Kidney (tissue), 22 donors: ENCODE results near the gene CTTNBP2NL. TPM values are rescaled to one million over a fixed set of nuclear protein-coding genes. Genes with fewer than 3 reads are reported as not detected.
A peak's percentile ranks its signal among the peaks of the same experiment; 100 is the strongest.

Experiments used
- DNase-seq, 5 donors: peaks; one replicate each; pipeline ENCODE4 v3.0.0-alpha.2; 2013 to 2020
- FAIRE-seq: peaks from 2 replicates; lab custom pipeline; 2012; peaks lifted over from hg19 to GRCh38; lab: Jason Lieb, UNC
- H3K27ac ChIP-seq, 2 donors: one replicate each; pipeline ENCODE4 v1.7.0; 2013; ENCODE audit warnings: low read depth in 2 of 2, low read length in 2 of 2, inconsistent platforms in 1 of 2
- H3K27me3 ChIP-seq: one replicate; pipeline ENCODE4 v1.7.1; 2013; ENCODE audit warnings: low read length, inconsistent platforms; ENCODE audit not compliant: control insufficient read depth, insufficient read depth
- H3K36me3 ChIP-seq, 3 donors: one replicate each; pipeline versions ENCODE4 v1.7.0 to v1.7.1; 2013; ENCODE audit warnings: low read length in 3 of 3, control low read depth in 1 of 3, inconsistent platforms in 1 of 3; ENCODE audit not compliant: insufficient read depth in 3 of 3, control insufficient read depth in 2 of 3
- H3K4me1 ChIP-seq, 3 donors: one replicate each; pipeline versions ENCODE4 v1.7.0 to v1.7.1; 2013; ENCODE audit warnings: low read length in 3 of 3, inconsistent platforms in 1 of 3, low read depth in 1 of 3; ENCODE audit not compliant: control insufficient read depth in 2 of 3, insufficient read depth in 2 of 3
- H3K4me3 ChIP-seq, 3 donors: one replicate each; pipeline versions ENCODE4 v1.7.0 to v1.8.1; 2013; ENCODE audit warnings: low read length in 3 of 3, control low read depth in 1 of 3, inconsistent platforms in 1 of 3
- H3K9ac ChIP-seq, 3 donors: one replicate each; pipeline versions ENCODE4 v1.7.0 to v1.7.1; 2013; ENCODE audit warnings: low read length in 3 of 3, control low read depth in 1 of 3, inconsistent platforms in 1 of 3
- H3K9me3 ChIP-seq, 3 donors: one replicate each; pipeline versions ENCODE4 v1.7.0 to v1.7.1; 2013; ENCODE audit warnings: low read length in 3 of 3, control low read depth in 1 of 3, inconsistent platforms in 1 of 3; ENCODE audit not compliant: control insufficient read depth in 2 of 3, insufficient read depth in 1 of 3
- intact Hi-C: fragments of 100-400 bp; cut with DNase I; formaldehyde crosslinking; loops from one replicate; pipeline ENCODE4 v1.11.1; 2022
- long read RNA-seq, 10 donors: library from polyadenylated mRNA in 1 of 10; unstranded in 1 of 10; transcript quantifications; one replicate each; pipeline ENCODE4 v2.0.0 and lab custom pipeline, GENCODE V29; 2021 to 2026
- polyA plus RNA-seq: library from polyadenylated mRNA; stranded (reverse); fragments of 350-450 nt; fragmentation: Illumina TruSeq; extraction: RNeasy Lipid Tissue Mini Kit (QIAGEN cat#74804); gene quantifications from one replicate; pipeline ENCODE4 v1.2.3, GENCODE V29; 2014; ENCODE audit warnings: low read depth, low replicate concordance; ENCODE audit not compliant: insufficient read depth
- total RNA-seq: library from RNA; stranded (reverse); fragmentation: NEBNext Ultra II Directional; extraction: Animal tissue kit (Norgen Biotek cat#: 25700); gene quantifications from one replicate; pipeline ENCODE4 v1.2.1, GENCODE V29; 2021
- TF ChIP-seq, protein P1 (sequence below): IDR thresholded peaks from 3 replicates; pipeline ENCODE4 v1.5.1; 2012; ENCODE audit warnings: mild to moderate bottlenecking, moderate library complexity, borderline replicate concordance; ENCODE audit not compliant: insufficient read depth; ENCODE audit errors: extremely low read depth
- donor health status: control.
- donor health status: control.
- donor health status: control.
- donor health status: control.
- donor health status: control.
- donor health status: DM: yes; HTN: yes; CAD: no.
- donor health status: Normal renal cell carcinoma (clear cell type).

CTTNBP2NL gene, protein sequence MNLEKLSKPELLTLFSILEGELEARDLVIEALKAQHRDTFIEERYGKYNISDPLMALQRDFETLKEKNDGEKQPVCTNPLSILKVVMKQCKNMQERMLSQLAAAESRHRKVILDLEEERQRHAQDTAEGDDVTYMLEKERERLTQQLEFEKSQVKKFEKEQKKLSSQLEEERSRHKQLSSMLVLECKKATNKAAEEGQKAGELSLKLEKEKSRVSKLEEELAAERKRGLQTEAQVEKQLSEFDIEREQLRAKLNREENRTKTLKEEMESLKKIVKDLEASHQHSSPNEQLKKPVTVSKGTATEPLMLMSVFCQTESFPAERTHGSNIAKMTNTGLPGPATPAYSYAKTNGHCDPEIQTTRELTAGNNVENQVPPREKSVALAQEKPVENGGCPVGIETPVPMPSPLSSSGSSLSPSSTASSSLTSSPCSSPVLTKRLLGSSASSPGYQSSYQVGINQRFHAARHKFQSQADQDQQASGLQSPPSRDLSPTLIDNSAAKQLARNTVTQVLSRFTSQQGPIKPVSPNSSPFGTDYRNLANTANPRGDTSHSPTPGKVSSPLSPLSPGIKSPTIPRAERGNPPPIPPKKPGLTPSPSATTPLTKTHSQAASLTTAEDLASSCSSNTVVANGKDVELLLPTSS
- 65.4 TPM for total RNA-seq
- 6.7 TPM for polyA plus RNA-seq
- long read RNA-seq, donor 1, full-length matches to known transcripts: 8 of 8 reads
- long read RNA-seq, donor 1, partial matches to known transcripts: 0 of 8 reads
- long read RNA-seq, donor 1, other reads (novel, unspliced or antisense): 0 of 8 reads
- long read RNA-seq, donor 2, full-length matches to known transcripts: 22 of 22 reads
- long read RNA-seq, donor 2, partial matches to known transcripts: 0 of 22 reads
- long read RNA-seq, donor 2, other reads (novel, unspliced or antisense): 0 of 22 reads
- long read RNA-seq, donor 3, full-length matches to known transcripts: 14 of 26 reads
- long read RNA-seq, donor 3, partial matches to known transcripts: 12 of 26 reads
- long read RNA-seq, donor 3, other reads (novel, unspliced or antisense): 0 of 26 reads
- long read RNA-seq, donor 4, full-length matches to known transcripts: 10 of 20 reads
- long read RNA-seq, donor 4, partial matches to known transcripts: 10 of 20 reads
- long read RNA-seq, donor 4, other reads (novel, unspliced or antisense): 0 of 20 reads
- long read RNA-seq, donor 5: 0 reads
- long read RNA-seq, donor 6, full-length matches to known transcripts: 18 of 23 reads
- long read RNA-seq, donor 6, partial matches to known transcripts: 5 of 23 reads
- long read RNA-seq, donor 6, other reads (novel, unspliced or antisense): 0 of 23 reads
- long read RNA-seq, donor 7, full-length matches to known transcripts: 6 of 16 reads
- long read RNA-seq, donor 7, partial matches to known transcripts: 4 of 16 reads
- long read RNA-seq, donor 7, other reads (novel, unspliced or antisense): 6 of 16 reads
- long read RNA-seq, donor 8, full-length matches to known transcripts: 6 of 6 reads
- long read RNA-seq, donor 8, partial matches to known transcripts: 0 of 6 reads
- long read RNA-seq, donor 8, other reads (novel, unspliced or antisense): 0 of 6 reads
- long read RNA-seq, donor 9, full-length matches to known transcripts: 3 of 3 reads
- long read RNA-seq, donor 9, partial matches to known transcripts: 0 of 3 reads
- long read RNA-seq, donor 9, other reads (novel, unspliced or antisense): 0 of 3 reads
- long read RNA-seq, donor 10, full-length matches to known transcripts: 8 of 28 reads
- long read RNA-seq, donor 10, partial matches to known transcripts: 20 of 28 reads
- long read RNA-seq, donor 10, other reads (novel, unspliced or antisense): 0 of 28 reads

DNA sequence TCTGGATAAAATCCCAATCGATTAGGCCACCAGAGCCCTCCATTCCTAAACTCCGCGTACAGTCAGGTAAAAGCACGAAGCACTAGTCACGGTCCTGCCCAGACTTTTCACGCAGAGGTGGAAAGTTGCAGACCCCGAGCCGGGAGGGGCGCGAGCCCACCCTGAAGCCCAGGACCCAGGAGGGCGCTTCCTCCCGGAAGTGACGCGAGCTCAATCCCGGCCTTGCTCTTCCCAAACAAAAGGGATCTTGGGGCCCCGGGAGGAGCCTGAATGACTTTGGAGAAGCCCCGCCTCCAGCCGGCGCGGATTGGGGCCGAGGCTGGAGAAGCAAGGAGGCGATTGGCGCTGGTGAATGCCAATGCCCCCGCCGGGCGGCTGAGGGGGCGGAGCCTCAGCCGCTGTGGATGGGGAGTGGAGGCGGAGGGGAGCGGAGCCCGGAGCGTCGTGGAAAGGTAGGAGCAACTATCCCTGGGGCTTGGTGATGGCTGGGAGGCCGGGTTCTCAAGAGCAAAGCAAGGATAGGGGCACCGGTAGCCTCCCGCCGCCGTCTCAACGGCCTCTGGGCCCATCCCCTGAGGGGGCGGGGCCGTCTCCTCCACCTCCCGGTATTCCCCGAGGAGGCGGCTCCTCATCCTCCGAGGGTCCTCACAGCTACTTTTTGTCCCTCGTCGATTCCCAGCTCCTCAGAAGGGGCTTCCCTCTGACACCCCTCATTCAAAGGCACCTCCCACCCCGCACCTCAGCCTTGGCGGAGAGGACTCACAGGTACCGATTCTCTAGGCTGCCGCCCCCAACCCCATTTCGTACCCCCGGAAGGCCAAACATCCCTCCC, at the start of gene CTTNBP2NL:
Gene CTTNBP2NL, plus strand, starts transcription at position 394 of the 832 bp plus-strand sequence. CDS start 19,952 bp downstream, outside the sequence.
- Histone ChIP-seq H3K4me1 (peaks cover 0 to 27% (median 2%) of the 10 kb centered on the region in 3 donors), H3K27me3 (no peaks in the 10 kb centered on the region), H3K4me3 (peak within 1 kb of the TSS; percentile 89 to 100 (median 92)), H3K36me3 (no peaks in the 10 kb centered on the region), H3K27ac (peak within 1 kb of the TSS; percentile 93 to 94), H3K9me3 (no peaks in the 10 kb centered on the region), H3K9ac (peak within 1 kb of the TSS; percentile 88 to 91 (median 90))
- FAIRE-seq (no peak), DNase-seq (peak; percentile 98 to 100 (median 99))
- TF ChIP-seq, protein P1, sequence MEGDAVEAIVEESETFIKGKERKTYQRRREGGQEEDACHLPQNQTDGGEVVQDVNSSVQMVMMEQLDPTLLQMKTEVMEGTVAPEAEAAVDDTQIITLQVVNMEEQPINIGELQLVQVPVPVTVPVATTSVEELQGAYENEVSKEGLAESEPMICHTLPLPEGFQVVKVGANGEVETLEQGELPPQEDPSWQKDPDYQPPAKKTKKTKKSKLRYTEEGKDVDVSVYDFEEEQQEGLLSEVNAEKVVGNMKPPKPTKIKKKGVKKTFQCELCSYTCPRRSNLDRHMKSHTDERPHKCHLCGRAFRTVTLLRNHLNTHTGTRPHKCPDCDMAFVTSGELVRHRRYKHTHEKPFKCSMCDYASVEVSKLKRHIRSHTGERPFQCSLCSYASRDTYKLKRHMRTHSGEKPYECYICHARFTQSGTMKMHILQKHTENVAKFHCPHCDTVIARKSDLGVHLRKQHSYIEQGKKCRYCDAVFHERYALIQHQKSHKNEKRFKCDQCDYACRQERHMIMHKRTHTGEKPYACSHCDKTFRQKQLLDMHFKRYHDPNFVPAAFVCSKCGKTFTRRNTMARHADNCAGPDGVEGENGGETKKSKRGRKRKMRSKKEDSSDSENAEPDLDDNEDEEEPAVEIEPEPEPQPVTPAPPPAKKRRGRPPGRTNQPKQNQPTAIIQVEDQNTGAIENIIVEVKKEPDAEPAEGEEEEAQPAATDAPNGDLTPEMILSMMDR: no peak
- intact Hi-C loops: no loop called here

GRCh38 chr1:112346801-112347350, 49.1 kb upstream of the CTTNBP2NL start:
- Histone ChIP-seq H3K27ac (no peak overlapping the region), H3K4me3 (no peak overlapping the region), H3K36me3 (no peaks in the 10 kb centered on the region), H3K4me1 (no peaks in the 10 kb centered on the region), H3K27me3 (no peaks in the 10 kb centered on the region), H3K9ac (no peak overlapping the region), H3K9me3 (peaks cover 0 to 5% (median 3%) of the 10 kb centered on the region in 3 donors)
- TF ChIP-seq, protein P1: no peak
- DNase-seq: no peak
- intact Hi-C loops: no loop called here
- FAIRE-seq: no peak
